DLD1 (cell line): Measurements from ENCODE around the gene AK9.

Source experiments
- in situ Hi-C: cut with HindIII; loops from 2 replicates; pipeline ENCODE4 v1.10.0; 2017; ENCODE audit warnings: low sequenced_read_pairs

The AK9 gene

GRCh38 chr6:109515781-109516409, 175.1 kb downstream of the AK9 start:
- in situ Hi-C loops, result no loop called here

- in situ Hi-C loops, result no loop called here
These were observed 176.1 kb downstream of the AK9 start for GRCh38 chr6:109514946-109515345.

GRCh38 chr6:109513571-109514071, 177.4 kb downstream of the AK9 start:
- in situ Hi-C loops, result no loop called here

GRCh38 chr6:109512271-109512817, 178.7 kb downstream of the AK9 start:
- in situ Hi-C loops, result no loop called here

GRCh38 chr6:109511832-109512231, 179.2 kb downstream of the AK9 start:
- in situ Hi-C loops, result no loop called here

- in situ Hi-C loops, result no loop called here
These were observed 180.6 kb downstream of the AK9 start for GRCh38 chr6:109510358-109510757.

GRCh38 chr6:109508166-109508860, 182.7 kb downstream of the AK9 start:
- in situ Hi-C loops, result no loop called here

- in situ Hi-C loops, result no loop called here
These were observed 183.4 kb downstream of the AK9 start for GRCh38 chr6:109507490-109508072.

GRCh38 chr6:109506841-109507240, 184.2 kb downstream of the AK9 start:
- in situ Hi-C loops, result no loop called here

- in situ Hi-C loops, result no loop called here
These were observed 184.7 kb downstream of the AK9 start for GRCh38 chr6:109506314-109506713.

GRCh38 chr6:109503327-109504224, 187.4 kb downstream of the AK9 start:
- in situ Hi-C loops, result no loop called here

- in situ Hi-C loops, result no loop called here
These were observed 192.1 kb downstream of the AK9 start for GRCh38 chr6:109498936-109499335.

GRCh38 chr6:109498052-109498451, 192.9 kb downstream of the AK9 start:
- in situ Hi-C loops, result no loop called here

- in situ Hi-C loops, result no loop called here
These were observed 194.8 kb downstream of the AK9 start for GRCh38 chr6:109496036-109496772.

- in situ Hi-C loops, result no loop called here
These were observed 197.1 kb downstream of the AK9 start for GRCh38 chr6:109493865-109494264.

GRCh38 chr6:109491207-109491938, 199.6 kb downstream of the AK9 start:
- in situ Hi-C loops, result no loop called here

- in situ Hi-C loops, result no loop called here
These were observed 200.3 kb downstream of the AK9 start for GRCh38 chr6:109490713-109491112.

GRCh38 chr6:109488001-109488400, 203.0 kb downstream of the AK9 start:
- in situ Hi-C loops, result no loop called here

- in situ Hi-C loops, result no loop called here
These were observed 204.9 kb downstream of the AK9 start for GRCh38 chr6:109486068-109486467.
